ENCODE results near the gene OOSP3.

Gene OOSP3

GRCh38 chr11:59931688-59932087 is 53.1 kb downstream of the OOSP3 start:
- in situ Hi-C loops (cut with HindIII; ENCODE audit: low pct_ligation_motif_present, low pct_unique_long_range_greater_than_20kb, low sequenced_read_pairs), result no loop called here
- no peak for DNase-seq

GRCh38 chr11:59938132-59938531 is 59.5 kb downstream of the OOSP3 start, which contains the start of gene OOSP1:
Gene OOSP1 (plus strand): TSS chr11:59938432. CDS start chr11:59938455, 23 bp downstream.
- in situ Hi-C loops (cut with HindIII; ENCODE audit: low pct_ligation_motif_present, low pct_unique_long_range_greater_than_20kb, low sequenced_read_pairs), result no loop called here
- DNase-seq, result no peak

- DNase-seq, result no peak
- in situ Hi-C loops (cut with HindIII; ENCODE audit: low pct_ligation_motif_present, low pct_unique_long_range_greater_than_20kb, low sequenced_read_pairs), result no loop called here
Observed at GRCh38 chr11:59938718-59939117, 60.1 kb downstream of the OOSP3 start.

GRCh38 chr11:59939482-59939881 is 60.9 kb downstream of the OOSP3 start:
- in situ Hi-C loops (cut with HindIII; ENCODE audit: low pct_ligation_motif_present, low pct_unique_long_range_greater_than_20kb, low sequenced_read_pairs), result no loop called here
- no peak for DNase-seq

- in situ Hi-C loops (cut with HindIII; ENCODE audit: low pct_ligation_motif_present, low pct_unique_long_range_greater_than_20kb, low sequenced_read_pairs), result no loop called here
- no peak for DNase-seq
Observed at GRCh38 chr11:59941091-59941490, 62.5 kb downstream of the OOSP3 start.

- DNase-seq, result no peak
- in situ Hi-C loops (cut with HindIII; ENCODE audit: low pct_ligation_motif_present, low pct_unique_long_range_greater_than_20kb, low sequenced_read_pairs), result no loop called here
Observed at GRCh38 chr11:59943997-59944714, 65.6 kb downstream of the OOSP3 start.

- DNase-seq, result no peak
- in situ Hi-C loops (cut with HindIII; ENCODE audit: low pct_ligation_motif_present, low pct_unique_long_range_greater_than_20kb, low sequenced_read_pairs), result no loop called here
Observed at GRCh38 chr11:59944720-59945119, 66.1 kb downstream of the OOSP3 start.
